GM19099 (cell line): ENCODE data around the gene LRRC37A2.
"Not testable (repeated sequence)": the region's sequence is repeated elsewhere in the genome, so short reads cannot be mapped to it uniquely, and the experiment has no call there.

Experiments used
- POLR2A ChIP-seq: IDR thresholded peaks from 3 replicates; pipeline ENCODE4 v1.6.1; 2011; ENCODE audit warnings: low read depth; ENCODE audit not compliant: insufficient read length; ENCODE audit errors: extremely low read depth

The LRRC37A2 gene

GRCh38 chr17:46512168-46512567 is at the start of gene LRRC37A2:
LRRC37A2 (plus strand) TSS chr17:46512468; CDS start chr17:46512713, 245 bp downstream.
- TF ChIP-seq POLR2A: not testable (repeated sequence)

- not testable (repeated sequence) for TF ChIP-seq POLR2A
Observed at GRCh38 chr17:46579083-46580075, 67.1 kb downstream of the LRRC37A2 start, which contains the start of gene ARL17A. ARL17A (minus strand) TSS chr17:46579691; CDS start chr17:46576322, 3,369 bp downstream.

- not testable (repeated sequence) for TF ChIP-seq POLR2A
Observed at GRCh38 chr17:46590157-46591146, 78.2 kb downstream of the LRRC37A2 start, which contains the start of gene NSF. NSF (plus strand) TSS chr17:46590669; CDS start chr17:46590776, 107 bp downstream.
